ENCODE measurements around the gene ANKRD44.
"Not testable (repeated sequence)": the region's sequence is repeated elsewhere in the genome, so short reads cannot be mapped to it uniquely, and the experiment has no call there.

The ANKRD44 gene

GRCh38 chr2:197071213-197071612 lies 239.4 kb downstream of the ANKRD44 start:
- TF ChIP-seq CTCF (IDR thresholded peaks at IDR 0.05; ENCODE audit: borderline replicate concordance, insufficient read depth, low read depth, low read length), result no peak
- no peak overlapping the region for H3K4me3 ChIP-seq (ENCODE audit: low read depth, low read length)

GRCh38 chr2:197069958-197070357 lies 240.6 kb downstream of the ANKRD44 start:
- no peak for TF ChIP-seq CTCF (IDR thresholded peaks at IDR 0.05; ENCODE audit: borderline replicate concordance, insufficient read depth, low read depth, low read length)
- H3K4me3 ChIP-seq (ENCODE audit: low read depth, low read length), result no peak overlapping the region

GRCh38 chr2:197062574-197062973 lies 248.0 kb downstream of the ANKRD44 start:
- H3K4me3 ChIP-seq (ENCODE audit: low read depth, low read length), result not testable (repeated sequence)

- no peak overlapping the region for H3K4me3 ChIP-seq (ENCODE audit: low read depth, low read length)
- no peak for TF ChIP-seq CTCF (IDR thresholded peaks at IDR 0.05; ENCODE audit: borderline replicate concordance, insufficient read depth, low read depth, low read length)
Measured at GRCh38 chr2:197059477-197059876, 251.1 kb downstream of the ANKRD44 start.

DNA sequence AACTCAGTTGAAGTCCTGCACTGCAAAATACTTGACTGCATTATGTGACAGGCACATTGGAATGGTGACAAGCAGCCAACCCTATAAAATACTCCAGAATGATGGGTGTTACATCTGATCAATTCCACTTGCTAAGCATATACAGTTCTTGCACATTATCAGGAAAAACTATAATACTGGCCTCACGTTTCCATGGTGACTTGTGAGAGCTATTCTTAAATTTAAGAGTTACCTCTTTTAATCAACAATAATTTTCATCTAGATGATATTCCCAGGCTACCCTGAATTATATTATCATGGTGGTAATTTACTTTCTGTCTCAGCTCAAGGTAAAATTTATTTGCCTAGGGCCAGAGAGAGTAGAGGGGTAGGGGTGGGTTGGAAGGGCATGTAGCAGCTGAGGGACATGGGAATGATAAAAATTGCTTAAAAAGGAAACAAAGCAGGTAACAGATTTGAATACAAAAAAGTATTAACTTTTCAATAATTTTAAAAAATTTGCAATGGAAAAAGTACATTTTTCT lies 251.7 kb downstream of the ANKRD44 start:
- TF ChIP-seq CTCF (IDR thresholded peaks at IDR 0.05; ENCODE audit: borderline replicate concordance, insufficient read depth, low read depth, low read length), result no peak
- no peak overlapping the region for H3K4me3 ChIP-seq (ENCODE audit: low read depth, low read length)

DNA sequence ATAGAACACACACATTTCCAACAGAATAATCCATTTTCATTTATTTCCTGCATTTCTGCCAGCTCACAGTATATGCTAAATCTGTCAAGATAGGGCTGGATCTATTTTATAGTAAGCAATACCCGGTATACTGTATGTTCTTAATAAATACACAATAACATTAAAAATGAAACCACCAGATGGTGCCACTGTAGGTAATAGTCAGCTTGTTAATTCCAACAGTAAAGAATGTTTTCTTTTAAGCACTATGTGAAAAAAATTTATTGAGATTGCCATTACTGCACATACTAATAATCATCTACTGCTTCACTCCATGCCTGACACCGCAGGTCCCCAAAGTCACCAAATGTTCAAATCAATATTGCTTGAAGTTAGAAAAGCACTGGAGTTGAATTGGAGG lies 252.6 kb downstream of the ANKRD44 start:
- TF ChIP-seq CTCF (IDR thresholded peaks at IDR 0.05; ENCODE audit: borderline replicate concordance, insufficient read depth, low read depth, low read length), result no peak

DNA sequence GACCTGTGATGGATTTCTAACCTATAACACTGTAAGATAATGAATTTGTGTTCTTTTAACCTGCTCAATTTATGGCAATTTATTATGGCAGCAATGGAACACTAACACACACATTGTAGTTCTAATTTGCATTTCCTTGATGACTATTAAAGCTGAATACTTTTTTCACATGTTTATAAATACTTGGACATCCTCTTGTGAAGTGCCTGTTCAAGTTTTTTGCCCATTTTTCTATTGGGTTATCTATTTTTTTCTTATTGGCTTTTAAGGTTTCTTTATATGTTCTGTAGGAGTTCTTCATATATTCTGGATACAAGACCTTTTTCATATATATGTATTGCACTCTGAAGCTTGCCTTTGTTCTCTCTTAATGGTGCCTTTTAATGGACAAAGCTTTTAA lies 255.5 kb downstream of the ANKRD44 start:
- TF ChIP-seq CTCF (IDR thresholded peaks at IDR 0.05; ENCODE audit: borderline replicate concordance, insufficient read depth, low read depth, low read length), result no peak

More for the DNA sequence above, 252.6 kb downstream of the ANKRD44 start:
- no peak overlapping the region for H3K4me3 ChIP-seq (ENCODE audit: low read depth, low read length)

DNA sequence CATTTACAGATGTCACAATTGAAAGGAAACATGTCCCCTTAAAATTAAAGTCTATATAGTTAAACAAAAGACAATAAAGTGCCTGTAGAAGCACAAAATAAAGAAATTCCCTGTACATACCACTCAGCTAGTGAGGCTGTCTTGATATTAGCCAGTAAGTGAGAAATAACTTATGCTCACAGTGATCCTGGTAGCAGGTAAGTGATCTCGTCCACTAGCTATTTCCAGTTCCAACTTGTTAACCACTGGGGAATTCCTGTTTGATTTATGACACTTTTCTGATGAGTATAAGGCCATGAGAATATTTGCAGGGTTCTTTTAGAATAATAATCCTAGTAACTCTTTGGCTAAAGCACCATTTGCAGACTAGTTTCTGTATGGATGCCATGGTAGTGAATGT lies 256.1 kb downstream of the ANKRD44 start:
- no peak for TF ChIP-seq CTCF (IDR thresholded peaks at IDR 0.05; ENCODE audit: borderline replicate concordance, insufficient read depth, low read depth, low read length)
- no peak overlapping the region for H3K4me3 ChIP-seq (ENCODE audit: low read depth, low read length)

More for the DNA sequence above, 255.5 kb downstream of the ANKRD44 start:
- H3K4me3 ChIP-seq (ENCODE audit: low read depth, low read length), result no peak overlapping the region

All from GM12875 (cell line).